SK-N-SH (cell line): ENCODE measurements around the gene SLC17A9. TPM values are rescaled to one million over a fixed set of nuclear protein-coding genes. Genes with fewer than 3 reads are reported as not detected.

ENCODE experiments used
- CTCF ChIA-PET: fragments of 300-600, 350-600 bp; formaldehyde crosslinking; extraction: SDS; loops from one replicate; lab custom pipeline; 2021; lab: Yijun Ruan, JAX
- POLR2A ChIA-PET: fragments of 350-600 bp; sonication (Branson Sonifier 250); formaldehyde crosslinking; extraction: SDS; loops from one replicate; lab custom pipeline; 2020; ENCODE audit warnings: antibody characterized with exemption, inconsistent platforms; lab: Yijun Ruan, JAX
- DNase-seq: peaks from one replicate; pipeline ENCODE4 v3.0.0; 2012
- H2AFZ ChIP-seq: fragments of 200-600 bp; sonication (generic); 2 replicates; pipeline ENCODE4 v1.8.1; 2016; ENCODE audit warnings: antibody characterized with exemption, mild to moderate bottlenecking, low read depth
- H3F3A ChIP-seq: fragments of 200-600 bp; sonication (generic); replicated peaks from 2 replicates; pipeline ENCODE3; 2016; ENCODE audit warnings: antibody characterized with exemption, mild to moderate bottlenecking; ENCODE audit not compliant: insufficient read depth
- H3K27ac ChIP-seq, 2 experiments: fragments of 200-500 bp in 1 of 2; fragments of 200-600 bp in 1 of 2; sonication (Bioruptor generic) in 1 of 2; sonication (generic), shearing (Covaris generic) in 1 of 2; 2 replicates each; pipeline versions ENCODE4 v1.5.1 to v1.6.1; 2014 to 2016; ENCODE audit warnings: low read depth in 2 of 2, inconsistent platforms in 1 of 2, low read length in 1 of 2, mild to moderate bottlenecking in 1 of 2, mixed read lengths in 1 of 2
- H3K27me3 ChIP-seq: fragments of 200-600 bp; sonication (generic), shearing (Covaris generic); 2 replicates; pipeline ENCODE4 v1.6.1; 2016; ENCODE audit warnings: mixed run types; ENCODE audit not compliant: insufficient read depth
- H3K36me3 ChIP-seq, 2 experiments: fragments of 200-500 bp in 1 of 2; fragments of 200-600 bp in 1 of 2; sonication (Bioruptor generic) in 1 of 2; sonication (generic) in 1 of 2; replicated peaks in 1 of 2; 2 replicates each; pipeline versions ENCODE3 to v1.5.1; 2014 to 2016; ENCODE audit warnings: low read length in 1 of 2, mild to moderate bottlenecking in 1 of 2; ENCODE audit not compliant: insufficient read depth in 2 of 2, control insufficient read depth in 1 of 2
- H3K4me1 ChIP-seq, 2 experiments: fragments of 200-500 bp in 1 of 2; fragments of 200-600 bp in 1 of 2; sonication (Bioruptor generic) in 1 of 2; sonication (generic), shearing (Covaris generic) in 1 of 2; 2 replicates each; pipeline versions ENCODE4 v1.5.1 to v1.6.1; 2014 to 2016; ENCODE audit warnings: low read depth in 1 of 2, low read length in 1 of 2, mixed run types in 1 of 2; ENCODE audit not compliant: insufficient read depth in 2 of 2, control insufficient read depth in 1 of 2
- H3K4me2 ChIP-seq: fragments of 200-600 bp; sonication (generic), shearing (Covaris generic); 2 replicates; pipeline ENCODE4 v1.6.1; 2017; ENCODE audit warnings: mixed run types
- H3K4me3 ChIP-seq, 2 experiments: fragments of 200-500 bp in 1 of 2; fragments of 200-600 bp in 1 of 2; sonication (Bioruptor generic) in 1 of 2; sonication (generic), shearing (Covaris generic) in 1 of 2; 2 replicates each; pipeline versions ENCODE4 v1.5.1 to v1.8.1; 2014 to 2016; ENCODE audit warnings: low read depth in 2 of 2, inconsistent platforms in 1 of 2, low read length in 1 of 2, mild to moderate bottlenecking in 1 of 2, mixed read lengths in 1 of 2, moderate library complexity in 1 of 2
- H3K79me2 ChIP-seq: fragments of 200-600 bp; sonication (generic); 2 replicates; pipeline ENCODE4 v1.8.1; 2017; ENCODE audit warnings: mild to moderate bottlenecking; ENCODE audit not compliant: insufficient read depth
- H3K9ac ChIP-seq: fragments of 200-600 bp; sonication (generic); 2 replicates; pipeline ENCODE4 v1.6.1; 2017; ENCODE audit warnings: mixed run types
- H3K9me2 ChIP-seq: fragments of 200-600 bp; sonication (generic); 2 replicates; pipeline ENCODE4 v1.6.1; 2017; ENCODE audit warnings: mixed run types
- H3K9me3 ChIP-seq: fragments of 200-600 bp; sonication (generic); 2 replicates; pipeline ENCODE4 v1.6.1; 2017; ENCODE audit warnings: mixed run types, mild to moderate bottlenecking, moderate library complexity
- H4K20me1 ChIP-seq: fragments of 200-600 bp; sonication (generic); 2 replicates; pipeline ENCODE4 v1.6.1; 2017; ENCODE audit warnings: mild to moderate bottlenecking, mixed run types; ENCODE audit not compliant: insufficient read depth
- ELF1 ChIP-seq: IDR thresholded peaks from 2 replicates; pipeline ENCODE4 v1.4.0; 2012
- EP300 ChIP-seq, 2 experiments: IDR thresholded peaks; 2 replicates each; pipeline versions ENCODE4 v1.4.0 to v1.6.1; 2012; ENCODE audit warnings: borderline replicate concordance in 1 of 2, low read depth in 1 of 2, low read length in 1 of 2
- EZH2phosphoT487 ChIP-seq: fragments of 200-600 bp; sonication (generic); IDR thresholded peaks from 2 replicates; pipeline ENCODE4 v1.6.1; 2017; ENCODE audit warnings: low read depth, mixed run types, mild to moderate bottlenecking, antibody characterized with exemption, moderate library complexity, borderline replicate concordance
- FOSL2 ChIP-seq: IDR thresholded peaks from 2 replicates; pipeline ENCODE4 v1.4.0; 2012; ENCODE audit warnings: low read depth, mild to moderate bottlenecking, moderate library complexity, borderline replicate concordance
- FOXJ3 ChIP-seq: sonication (generic); formaldehyde crosslinking; IDR thresholded peaks from 2 replicates; pipeline ENCODE4 v1.5.1; 2020; ENCODE audit warnings: mild to moderate bottlenecking, missing genetic modification reagents
- JUND ChIP-seq: IDR thresholded peaks from 2 replicates; pipeline ENCODE4 v1.4.0; 2012
- NFIC ChIP-seq: IDR thresholded peaks from 2 replicates; pipeline ENCODE4 v1.4.0; 2012; ENCODE audit warnings: borderline replicate concordance
- POLR2AphosphoS5 ChIP-seq: IDR thresholded peaks from 2 replicates; pipeline ENCODE4 v1.6.1; 2012; ENCODE audit warnings: low read depth, low read length
- RAD21 ChIP-seq: IDR thresholded peaks from 2 replicates; pipeline ENCODE4 v1.6.1; 2012; ENCODE audit warnings: mild to moderate bottlenecking, low read length
- SIN3A ChIP-seq: IDR thresholded peaks from 2 replicates; pipeline ENCODE4 v1.6.1; 2012; ENCODE audit warnings: low read depth, mild to moderate bottlenecking, low read length, moderate library complexity, borderline replicate concordance
- TAF1 ChIP-seq: IDR thresholded peaks from 2 replicates; pipeline ENCODE4 v1.6.1; 2012; ENCODE audit warnings: low read depth, mild to moderate bottlenecking, low read length, moderate library complexity, borderline replicate concordance
- TEAD4 ChIP-seq: IDR thresholded peaks from 2 replicates; pipeline ENCODE4 v1.4.0; 2012; ENCODE audit warnings: mild to moderate bottlenecking, borderline replicate concordance; ENCODE audit not compliant: insufficient read depth
- YY1 ChIP-seq: IDR thresholded peaks from 2 replicates; pipeline ENCODE4 v1.4.0; 2012; ENCODE audit warnings: low read depth, mild to moderate bottlenecking
- whole genome bisulfite sequencing: methylation state at CpG from one replicate; pipeline ENCODE4 v1.1.6; 2017; ENCODE audit warnings: low lambda C conversion rate; 5-methylcytosine and 5-hydroxymethylcytosine counted together
- polyA plus RNA-seq, 3 experiments: library from polyadenylated mRNA; depleted of rRNA; stranded (reverse); fragments of >200 nt; gene quantifications; 2 replicates each; pipeline ENCODE4 v1.2.3, GENCODE V29; 2012
- TF ChIP-seq, protein P1 (sequence below): IDR thresholded peaks from 2 replicates; pipeline ENCODE4 v1.4.0; 2012; ENCODE audit warnings: low read depth, borderline replicate concordance
- TF ChIP-seq, protein P2 (sequence below): fragments of 150-350 bp; IDR thresholded peaks from 2 replicates; pipeline ENCODE4 v1.6.1; 2017; ENCODE audit warnings: antibody characterized with exemption, low read length, low read depth, borderline replicate concordance
- TF ChIP-seq, protein P3 (sequence below): fragments of 150-350 bp; IDR thresholded peaks from 2 replicates; pipeline ENCODE4 v1.6.1; 2016; ENCODE audit warnings: mild to moderate bottlenecking, low read depth, low read length
- TF ChIP-seq, protein P4 (sequence below): IDR thresholded peaks from 2 replicates; pipeline ENCODE4 v1.4.0; 2012; ENCODE audit warnings: low read depth
- TF ChIP-seq, protein P5 (sequence below): IDR thresholded peaks from 2 replicates; pipeline ENCODE4; 2012

Gene SLC17A9
- polyA plus RNA-seq, 1 of the 3 experiments (the other 2 are of a cell fraction), result not detected

DNA sequence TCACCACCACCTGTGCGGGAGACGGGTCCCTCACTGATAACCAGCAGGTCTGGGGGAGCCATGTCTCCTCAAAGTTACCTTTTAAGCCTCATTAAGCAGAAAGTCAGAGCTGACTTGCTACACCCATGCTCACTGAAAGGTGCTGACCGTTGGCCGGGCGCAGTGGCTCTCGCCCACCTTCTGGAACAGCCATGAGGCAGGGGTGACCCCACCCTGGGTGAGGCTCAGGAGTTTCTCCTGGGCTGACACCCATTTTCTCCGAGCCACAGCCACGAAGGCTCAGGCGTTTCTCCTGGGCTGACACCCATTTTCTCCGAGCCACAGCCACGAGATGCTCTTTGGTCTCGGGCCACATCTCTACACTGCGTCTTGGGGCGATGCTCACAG lies 44.1 kb downstream of the SLC17A9 start:
- Histone ChIP-seq H4K20me1 (no peaks in the 10 kb centered on the region), H3K4me1 (no peaks in the 10 kb centered on the region), H3K36me3 (no peaks in the 10 kb centered on the region), H3K9ac (no peak overlapping the region), H3K9me3 (no peaks in the 10 kb centered on the region), H2AFZ (no peak overlapping the region), H3K9me2 (no peaks in the 10 kb centered on the region), H3K4me3 (no peak overlapping the region), H3K4me2 (no peak overlapping the region), H3F3A (no peaks in the 10 kb centered on the region), H3K27ac (no peak overlapping the region), H3K79me2 (no peaks in the 10 kb centered on the region), H3K27me3 (peaks cover 86% of the 10 kb centered on the region)
- ChIA-PET CTCF (interaction anchor here (1.0 to 5.0 kb wide), 2 partner anchors 12 kb away, joined by 3 to 30 read pairs; no protein-coding TSS in a partner anchor), POLR2A (no interaction called here)
- DNase-seq, result no peak
- 16% methylated on average over 11 of the region's 14 CpGs for WGBS
- TF ChIP-seq NFIC (no peak), YY1 (no peak), EZH2phosphoT487 (no peak), FOXJ3 (no peak), JUND (no peak), TAF1 (no peak), ELF1 (no peak), SIN3A (no peak), POLR2AphosphoS5 (no peak), EP300 (IDR thresholded peaks at IDR 0.05; ENCODE audit: borderline replicate concordance in 1 of 2, low read depth in 1 of 2, low read length in 1 of 2) (no peak), FOSL2 (no peak), RAD21 (no peak), TEAD4 (no peak)
- TF ChIP-seq, protein P1, sequence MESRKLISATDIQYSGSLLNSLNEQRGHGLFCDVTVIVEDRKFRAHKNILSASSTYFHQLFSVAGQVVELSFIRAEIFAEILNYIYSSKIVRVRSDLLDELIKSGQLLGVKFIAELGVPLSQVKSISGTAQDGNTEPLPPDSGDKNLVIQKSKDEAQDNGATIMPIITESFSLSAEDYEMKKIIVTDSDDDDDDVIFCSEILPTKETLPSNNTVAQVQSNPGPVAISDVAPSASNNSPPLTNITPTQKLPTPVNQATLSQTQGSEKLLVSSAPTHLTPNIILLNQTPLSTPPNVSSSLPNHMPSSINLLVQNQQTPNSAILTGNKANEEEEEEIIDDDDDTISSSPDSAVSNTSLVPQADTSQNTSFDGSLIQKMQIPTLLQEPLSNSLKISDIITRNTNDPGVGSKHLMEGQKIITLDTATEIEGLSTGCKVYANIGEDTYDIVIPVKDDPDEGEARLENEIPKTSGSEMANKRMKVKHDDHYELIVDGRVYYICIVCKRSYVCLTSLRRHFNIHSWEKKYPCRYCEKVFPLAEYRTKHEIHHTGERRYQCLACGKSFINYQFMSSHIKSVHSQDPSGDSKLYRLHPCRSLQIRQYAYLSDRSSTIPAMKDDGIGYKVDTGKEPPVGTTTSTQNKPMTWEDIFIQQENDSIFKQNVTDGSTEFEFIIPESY, result no peak
- TF ChIP-seq, protein P2, sequence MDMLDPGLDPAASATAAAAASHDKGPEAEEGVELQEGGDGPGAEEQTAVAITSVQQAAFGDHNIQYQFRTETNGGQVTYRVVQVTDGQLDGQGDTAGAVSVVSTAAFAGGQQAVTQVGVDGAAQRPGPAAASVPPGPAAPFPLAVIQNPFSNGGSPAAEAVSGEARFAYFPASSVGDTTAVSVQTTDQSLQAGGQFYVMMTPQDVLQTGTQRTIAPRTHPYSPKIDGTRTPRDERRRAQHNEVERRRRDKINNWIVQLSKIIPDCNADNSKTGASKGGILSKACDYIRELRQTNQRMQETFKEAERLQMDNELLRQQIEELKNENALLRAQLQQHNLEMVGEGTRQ, result no peak
- TF ChIP-seq, protein P3, sequence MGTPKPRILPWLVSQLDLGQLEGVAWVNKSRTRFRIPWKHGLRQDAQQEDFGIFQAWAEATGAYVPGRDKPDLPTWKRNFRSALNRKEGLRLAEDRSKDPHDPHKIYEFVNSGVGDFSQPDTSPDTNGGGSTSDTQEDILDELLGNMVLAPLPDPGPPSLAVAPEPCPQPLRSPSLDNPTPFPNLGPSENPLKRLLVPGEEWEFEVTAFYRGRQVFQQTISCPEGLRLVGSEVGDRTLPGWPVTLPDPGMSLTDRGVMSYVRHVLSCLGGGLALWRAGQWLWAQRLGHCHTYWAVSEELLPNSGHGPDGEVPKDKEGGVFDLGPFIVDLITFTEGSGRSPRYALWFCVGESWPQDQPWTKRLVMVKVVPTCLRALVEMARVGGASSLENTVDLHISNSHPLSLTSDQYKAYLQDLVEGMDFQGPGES, result no peak
- TF ChIP-seq, protein P4, sequence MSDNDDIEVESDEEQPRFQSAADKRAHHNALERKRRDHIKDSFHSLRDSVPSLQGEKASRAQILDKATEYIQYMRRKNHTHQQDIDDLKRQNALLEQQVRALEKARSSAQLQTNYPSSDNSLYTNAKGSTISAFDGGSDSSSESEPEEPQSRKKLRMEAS, result no peak
- TF ChIP-seq, protein P5, sequence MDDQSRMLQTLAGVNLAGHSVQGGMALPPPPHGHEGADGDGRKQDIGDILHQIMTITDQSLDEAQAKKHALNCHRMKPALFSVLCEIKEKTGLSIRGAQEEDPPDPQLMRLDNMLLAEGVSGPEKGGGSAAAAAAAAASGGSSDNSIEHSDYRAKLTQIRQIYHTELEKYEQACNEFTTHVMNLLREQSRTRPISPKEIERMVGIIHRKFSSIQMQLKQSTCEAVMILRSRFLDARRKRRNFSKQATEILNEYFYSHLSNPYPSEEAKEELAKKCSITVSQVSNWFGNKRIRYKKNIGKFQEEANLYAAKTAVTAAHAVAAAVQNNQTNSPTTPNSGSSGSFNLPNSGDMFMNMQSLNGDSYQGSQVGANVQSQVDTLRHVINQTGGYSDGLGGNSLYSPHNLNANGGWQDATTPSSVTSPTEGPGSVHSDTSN, result no peak
